HEK293T (cell line): Measurements from ENCODE around the gene AMIGO3.

Source experiments
- CTCF ChIA-PET: fragments of 350-600 bp; formaldehyde crosslinking; extraction: SDS; loops from one replicate; lab custom pipeline; 2021; ENCODE audit warnings: antibody characterized with exemption, inconsistent platforms; lab: Yijun Ruan, JAX
- POLR2A ChIA-PET: fragments of 350-600 bp; formaldehyde crosslinking; extraction: SDS; loops from one replicate; lab custom pipeline; 2020; ENCODE audit warnings: antibody characterized with exemption, inconsistent platforms; lab: Yijun Ruan, JAX
- DNase-seq: peaks from one replicate; pipeline ENCODE4 v3.0.0; 2012; ENCODE audit warnings: mixed read lengths; ENCODE audit errors: extremely low spot score
- ARNT ChIP-seq: fragments of 450-650 bp; IDR thresholded peaks from 2 replicates; pipeline ENCODE4 v1.6.1; 2017; ENCODE audit warnings: mild to moderate bottlenecking
- BHLHE40 ChIP-seq: fragments of 450-650 bp; IDR thresholded peaks from 2 replicates; pipeline ENCODE4 v1.6.1; 2016; ENCODE audit warnings: mild to moderate bottlenecking, moderate library complexity, borderline replicate concordance
- CTBP1 ChIP-seq: fragments of 450-650 bp; IDR thresholded peaks from 2 replicates; pipeline ENCODE4 v1.6.1; 2016; ENCODE audit warnings: borderline replicate concordance
- ELF4 ChIP-seq: fragments of 450-650 bp; IDR thresholded peaks from 2 replicates; pipeline ENCODE4 v1.6.1; 2017; ENCODE audit warnings: antibody characterized with exemption
- FOXA1 ChIP-seq: fragments of 450-650 bp; IDR thresholded peaks from 2 replicates; pipeline ENCODE4 v1.6.1; 2016; ENCODE audit warnings: mild to moderate bottlenecking
- FOXK2 ChIP-seq: fragments of 450-650 bp; IDR thresholded peaks from 2 replicates; pipeline ENCODE4 v1.6.1; 2016; ENCODE audit warnings: mild to moderate bottlenecking
- FOXM1 ChIP-seq: fragments of 450-650 bp; IDR thresholded peaks from 2 replicates; pipeline ENCODE4 v1.6.1; 2017; ENCODE audit warnings: mild to moderate bottlenecking, borderline replicate concordance
- HDGF ChIP-seq: fragments of 450-650 bp; IDR thresholded peaks from 2 replicates; pipeline ENCODE4 v1.6.1; 2017; ENCODE audit warnings: antibody characterized with exemption, borderline replicate concordance
- L3MBTL2 ChIP-seq: fragments of 450-650 bp; conservative IDR thresholded peaks from 2 replicates; pipeline ENCODE4 v1.6.1; 2016; ENCODE audit warnings: mild to moderate bottlenecking
- LEF1 ChIP-seq: fragments of 450-650 bp; IDR thresholded peaks from 2 replicates; pipeline ENCODE4 v1.6.1; 2017; ENCODE audit warnings: mild to moderate bottlenecking, borderline replicate concordance
- NFRKB ChIP-seq: fragments of 450-650 bp; IDR thresholded peaks from 2 replicates; pipeline ENCODE4 v1.6.1; 2016; ENCODE audit warnings: mild to moderate bottlenecking, moderate library complexity
- PKNOX1 ChIP-seq: fragments of 450-650 bp; IDR thresholded peaks from 2 replicates; pipeline ENCODE4 v1.6.1; 2016
- SP1 ChIP-seq: fragments of 450-650 bp; IDR thresholded peaks from 2 replicates; pipeline ENCODE4 v1.6.1; 2017
- SUZ12 ChIP-seq: fragments of 450-650 bp; IDR thresholded peaks from 2 replicates; pipeline ENCODE4 v1.6.1; 2016; ENCODE audit warnings: mild to moderate bottlenecking
- TARDBP ChIP-seq: fragments of 450-650 bp; IDR thresholded peaks from 2 replicates; pipeline ENCODE4 v1.6.1; 2016
- ZNF384 ChIP-seq: fragments of 450-650 bp; IDR thresholded peaks from 2 replicates; pipeline ENCODE4 v1.6.1; 2016

AMIGO3 gene

GRCh38 chr3:49709852-49710251 lies 9.6 kb downstream of the AMIGO3 start:
- TF ChIP-seq FOXM1 (no peak), L3MBTL2 (no peak), SP1 (no peak), FOXA1 (no peak), NFRKB (no peak), ZNF384 (no peak), ARNT (no peak), TARDBP (no peak), HDGF (no peak), BHLHE40 (no peak), CTBP1 (no peak)
- DNase-seq, result no peak
- CTCF ChIA-PET, result no interaction called here
- POLR2A ChIA-PET, result no interaction called here

GRCh38 chr3:49707113-49707480 lies 12.4 kb downstream of the AMIGO3 start:
- no peak for TF ChIP-seq PKNOX1
- no peak for TF ChIP-seq FOXK2
- no peak for TF ChIP-seq ELF4
- TF ChIP-seq HDGF, result no peak
- ChIA-PET POLR2A (no interaction called here), CTCF (no interaction called here)
- DNase-seq, result no peak

GRCh38 chr3:49706456-49707112 lies 12.9 kb downstream of the AMIGO3 start:
- TF ChIP-seq FOXA1 (no peak), BHLHE40 (no peak), ELF4 (no peak), ARNT (no peak), LEF1 (no peak), FOXK2 (no peak), NFRKB (no peak), PKNOX1 (no peak), ZNF384 (no peak), L3MBTL2 (no peak), SUZ12 (no peak), TARDBP (no peak), FOXM1 (no peak), SP1 (no peak), HDGF (no peak), CTBP1 (no peak)
- DNase-seq, result no peak
- POLR2A ChIA-PET, result interaction anchor here (1.0 kb wide), 1 partner anchor 16 kb away, joined by 4 read pairs; no protein-coding TSS in a partner anchor
- CTCF ChIA-PET, result no interaction called here

GRCh38 chr3:49705390-49705960 lies 14.0 kb downstream of the AMIGO3 start:
- POLR2A ChIA-PET, result interaction anchor here (1.0 kb wide), 1 partner anchor 17 kb away, joined by 4 read pairs; no protein-coding TSS in a partner anchor
- DNase-seq, result no peak
- CTCF ChIA-PET, result no interaction called here
- TF ChIP-seq CTBP1, result no peak
- no peak for TF ChIP-seq TARDBP
- TF ChIP-seq NFRKB, result no peak
- no peak for TF ChIP-seq ARNT
- TF ChIP-seq SUZ12, result no peak
- TF ChIP-seq FOXM1, result no peak
- no peak for TF ChIP-seq FOXA1

- ChIA-PET CTCF (no interaction called here), POLR2A (no interaction called here)
- TF ChIP-seq CTBP1, result no peak
- no peak for TF ChIP-seq BHLHE40
- no peak for TF ChIP-seq SP1
- no peak for TF ChIP-seq SUZ12
- TF ChIP-seq TARDBP, result no peak
- TF ChIP-seq LEF1, result no peak
- TF ChIP-seq ELF4, result no peak
- no peak for TF ChIP-seq FOXM1
- no peak for TF ChIP-seq PKNOX1
- TF ChIP-seq FOXK2, result no peak
- TF ChIP-seq ARNT, result no peak
- no peak for TF ChIP-seq HDGF
- TF ChIP-seq FOXA1, result no peak
- TF ChIP-seq ZNF384, result no peak
- no peak for TF ChIP-seq L3MBTL2
- TF ChIP-seq NFRKB, result no peak
- no peak for DNase-seq
Observed at GRCh38 chr3:49704629-49705028, 14.9 kb downstream of the AMIGO3 start.

- CTCF ChIA-PET, result no interaction called here
- POLR2A ChIA-PET, result no interaction called here
- TF ChIP-seq HDGF (no peak), L3MBTL2 (no peak), FOXA1 (no peak), PKNOX1 (no peak), BHLHE40 (no peak), FOXK2 (no peak), TARDBP (no peak), NFRKB (no peak), FOXM1 (no peak), SP1 (no peak), ZNF384 (no peak), CTBP1 (no peak), LEF1 (no peak), ARNT (no peak), SUZ12 (no peak), ELF4 (no peak)
- no peak for DNase-seq
Observed at GRCh38 chr3:49703956-49704355, 15.5 kb downstream of the AMIGO3 start.
